SK-N-SH (cell line): ENCODE results near the gene SLC34A2.
"Not testable (repeated sequence)": the region's sequence is repeated elsewhere in the genome, so short reads cannot be mapped to it uniquely, and the experiment has no call there.

Source experiments
- CTCF ChIP-seq: fragments of 200-600 bp; sonication (generic); IDR thresholded peaks from 2 replicates; pipeline ENCODE4 v1.6.1; 2017; ENCODE audit warnings: antibody characterized with exemption, mild to moderate bottlenecking, moderate library complexity
- GABPA ChIP-seq: IDR thresholded peaks from 2 replicates; pipeline ENCODE4 v1.4.0; 2012; ENCODE audit warnings: low read depth, mild to moderate bottlenecking
- RAD21 ChIP-seq: IDR thresholded peaks from 2 replicates; pipeline ENCODE4 v1.6.1; 2012; ENCODE audit warnings: mild to moderate bottlenecking, low read length
- REST ChIP-seq: IDR thresholded peaks from 2 replicates; pipeline ENCODE4 v1.6.1; 2012; ENCODE audit warnings: mild to moderate bottlenecking, low read depth, low read length, moderate library complexity
- RFX5 ChIP-seq: IDR thresholded peaks from 2 replicates; pipeline ENCODE4 v1.6.1; 2012; ENCODE audit warnings: mild to moderate bottlenecking, improper control_type of control experiment, low read length
- ZBTB33 ChIP-seq: IDR thresholded peaks from 2 replicates; pipeline ENCODE4 v1.4.0; 2012; ENCODE audit warnings: low read depth, borderline replicate concordance

GRCh38 chr4:25661441-25661840 lies 5.8 kb downstream of the SLC34A2 start:
- not testable (repeated sequence) for TF ChIP-seq GABPA, CTCF, REST, ZBTB33, RAD21, RFX5
